ENCODE results near the gene LRRC9. TPM values are rescaled to one million over a fixed set of nuclear protein-coding genes. Genes with fewer than 3 reads are reported as not detected.

The LRRC9 gene
- total and polyA plus RNA-seq, 2 donors (not counting 3 experiments of a cell fraction or from before 2014, with no cell fraction given) = not detected

GRCh38 chr14:59964251-59965007 lies 44.5 kb downstream of the LRRC9 start:
- no peaks in the 10 kb centered on the region for H3K79me2 ChIP-seq (ENCODE audit: control insufficient read depth, insufficient read depth, low read length)
- ChIA-PET POLR2A (no interaction called here), CTCF (interaction anchor here (0.8 to 8.5 kb wide), 28 partner anchors 8 to 1321 kb away, joined by 3 to 324 read pairs (median 4); partner anchors contain the start of genes DHRS7, PPM1A and RTN1)
- dilution Hi-C loops (cut with MboI; ENCODE audit: extremely low pct_ligation_motif_present, low sequenced_read_pairs) = no loop called here
- H3K27ac ChIP-seq (ENCODE audit: insufficient read depth, low read depth, low read length) = no peak overlapping the region
- no peak overlapping the region for H3K4me2 ChIP-seq (ENCODE audit: insufficient read depth, low read length)
- peaks cover 5 to 21% of the 10 kb centered on the region in 2 experiments for H3K27me3 ChIP-seq (ENCODE audit: control insufficient read depth in 2 of 2, insufficient read depth in 2 of 2, low read length in 2 of 2)
- FAIRE-seq (no peak), DNase-seq (ENCODE audit: low read depth, low spot score) (no peak)
- TF ChIP-seq EZH2 (IDR thresholded peaks at IDR 0.05; ENCODE audit: borderline replicate concordance, low read depth, low read length, severe bottlenecking) = no peak
- no peak for TF ChIP-seq MAX (IDR thresholded peaks at IDR 0.05; ENCODE audit: insufficient read depth, insufficient read length)
- TF ChIP-seq JUN (IDR thresholded peaks at IDR 0.05; ENCODE audit: borderline replicate concordance, insufficient read depth, insufficient read length, low read depth) = no peak
- TF ChIP-seq CTCF (IDR thresholded peaks at IDR 0.05; ENCODE audit: extremely low read depth in 1 of 2, insufficient read depth in 1 of 2, low read depth in 1 of 2, low read length in 2 of 2) = no peak
- H3K36me3 ChIP-seq (ENCODE audit: control insufficient read depth in 2 of 2, extremely low read depth in 1 of 2, insufficient read depth in 2 of 2, low read length in 2 of 2) = no peaks in the 10 kb centered on the region
- no peaks in the 10 kb centered on the region for H4K20me1 ChIP-seq (replicated peaks; ENCODE audit: control insufficient read depth, extremely low read depth, insufficient read depth, low read length)
- H2AFZ ChIP-seq (ENCODE audit: low read depth, low read length) = no peak overlapping the region
- H3K4me3 ChIP-seq (replicated peaks in 1 of 3; ENCODE audit: insufficient read depth in 1 of 3, low read depth in 1 of 3, low read length in 3 of 3) = no peak overlapping the region
- intact Hi-C loops (cut with micrococcal nuclease) = loop anchor here (1.0 to 5.0 kb wide), 7 partner anchors 100 to 598 kb away; partner anchors contain the start of genes DHRS7 and PPM1A
- H3K9ac ChIP-seq (replicated peaks; ENCODE audit: extremely low read depth, insufficient read depth, low read length) = no peak overlapping the region
- no peaks in the 10 kb centered on the region for H3K9me3 ChIP-seq (replicated peaks; ENCODE audit: control insufficient read depth, insufficient read depth, low read length)
- no peaks in the 10 kb centered on the region for H3K9me1 ChIP-seq (replicated peaks; ENCODE audit: control insufficient read depth, extremely low read depth, insufficient read depth, low read length)
- H3K4me1 ChIP-seq (ENCODE audit: control insufficient read depth, extremely low read depth, insufficient read depth, low read length) = no peaks in the 10 kb centered on the region
- no TSS peak for BruUV-seq (replicated peaks)
